T-cell (primary cell): ENCODE measurements around the gene TMPRSS5. TPM values are rescaled to one million over a fixed set of nuclear protein-coding genes. Genes with fewer than 3 reads are reported as not detected.
"Not testable (repeated sequence)": the region's sequence is repeated elsewhere in the genome, so short reads cannot be mapped to it uniquely, and the experiment has no call there.

Source experiments
- ATAC-seq, 4 experiments: fragments of 200-7000 bp in 3 of 4; fragments of 150-1000 bp in 1 of 4; cut with Tn5 transposase; replicated peaks in 1 of 4; 1 replicate in 3 of 4; 2 replicates in 1 of 4; pipeline ENCODE4 v1.10.0; 2021; ENCODE audit warnings: moderate library complexity in 3 of 4, mild to moderate bottlenecking in 2 of 4, moderate number of reproducible peaks in 1 of 4
- CTCF ChIA-PET, 2 donors: fragments of 300-600 bp; sonication (Branson Sonifier 250); formaldehyde crosslinking; loops; one replicate each; lab custom pipeline; 2022; ENCODE audit warnings: antibody characterized with exemption in 2 of 2; lab: Charles Lee
- POLR2A ChIA-PET, 2 donors: fragments of 300-600 bp; sonication (Branson Sonifier 250); formaldehyde crosslinking; loops; one replicate each; lab custom pipeline; 2022; ENCODE audit warnings: antibody characterized with exemption in 2 of 2; lab: Charles Lee
- DNase-seq, 35 experiments: peaks; one replicate each; pipeline versions ENCODE4 v3.0.0 to v3.0.0-alpha.2; 2013 to 2023
- H3K27ac ChIP-seq: one replicate; pipeline ENCODE4 v1.5.1; 2013; ENCODE audit warnings: low read length
- H3K27me3 ChIP-seq, 2 experiments: replicated peaks in 1 of 2; 1 replicate in 1 of 2; 2 replicates in 1 of 2; pipeline versions ENCODE4 v1.6.1 to v1.7.0; 2013; ENCODE audit warnings: low read length in 1 of 2, mixed read lengths in 1 of 2; ENCODE audit not compliant: control insufficient read depth in 2 of 2, insufficient read depth in 2 of 2; ENCODE audit errors: extremely low read depth in 1 of 2
- H3K36me3 ChIP-seq, 2 donors: 1 replicate in 1 of 2; 2 replicates in 1 of 2; pipeline versions ENCODE4 v1.6.1 to v1.7.0; 2013; ENCODE audit warnings: low read length in 1 of 2; ENCODE audit not compliant: control insufficient read depth in 2 of 2, insufficient read depth in 1 of 2; ENCODE audit errors: extremely low read depth in 1 of 2
- H3K4me1 ChIP-seq, 2 experiments: 1 replicate in 1 of 2; 2 replicates in 1 of 2; pipeline versions ENCODE4 v1.6.1 to v1.7.0; 2013; ENCODE audit warnings: low read length in 2 of 2, mixed read lengths in 1 of 2; ENCODE audit not compliant: insufficient read depth in 2 of 2, control insufficient read depth in 1 of 2; ENCODE audit errors: extremely low read depth in 1 of 2
- H3K4me3 ChIP-seq, 2 donors: 1 replicate in 1 of 2; 2 replicates in 1 of 2; pipeline versions ENCODE4 v1.5.1 to v1.7.0; 2013; ENCODE audit warnings: mild to moderate bottlenecking in 2 of 2, low read length in 1 of 2, moderate library complexity in 1 of 2; ENCODE audit not compliant: control insufficient read depth in 1 of 2; ENCODE audit errors: extremely low read depth in 1 of 2
- H3K9me3 ChIP-seq: 2 replicates; pipeline ENCODE4 v1.7.0; 2013
- H3K27ac Mint-ChIP-seq, 2 donors: one replicate each; pipeline ENCODE4 v1.8.0; 2020 to 2021; ENCODE audit warnings: mild to moderate bottlenecking in 2 of 2, mixed read lengths in 2 of 2
- H3K27me3 Mint-ChIP-seq, 2 donors: one replicate each; pipeline ENCODE4 v1.8.0; 2021 to 2022; ENCODE audit warnings: mixed read lengths in 2 of 2
- H3K36me3 Mint-ChIP-seq: one replicate; pipeline ENCODE4 v1.8.0; 2021; ENCODE audit warnings: mixed read lengths
- H3K4me1 Mint-ChIP-seq, 3 donors: one replicate each; pipeline ENCODE4 v1.8.0; 2020 to 2022; ENCODE audit warnings: mixed read lengths in 3 of 3, mild to moderate bottlenecking in 1 of 3
- H3K4me3 Mint-ChIP-seq, 3 donors: one replicate each; pipeline ENCODE4 v1.8.0; 2020 to 2022; ENCODE audit warnings: mild to moderate bottlenecking in 3 of 3, mixed read lengths in 3 of 3, moderate library complexity in 3 of 3
- H3K9me3 Mint-ChIP-seq, 3 donors: one replicate each; pipeline ENCODE4 v1.8.0; 2020 to 2022; ENCODE audit warnings: mixed read lengths in 3 of 3
- WGBS: methylation state at CpG from one replicate; pipeline ENCODE4 v1.1.5; 2013; ENCODE audit warnings: missing lambda C conversion rate; ENCODE audit not compliant: insufficient coverage; 5-methylcytosine and 5-hydroxymethylcytosine counted together
- total RNA-seq, 35 experiments: library from RNA in 6 of 35; stranded (reverse) in 6 of 35; fragments of 120-200 nt in 1 of 35; gene quantifications; one replicate each; pipeline versions ENCODE4 v1.2.1 to v1.2.4 and lab custom pipeline; 2013 to 2026

The TMPRSS5 gene
- total RNA-seq, 5 donors from 2014 or later (not counting 1 experiment from before 2014, with no cell fraction given): 0.76 to 1.7 (median 1.2) TPM

GRCh38 chr11:113674397-113674685 is 31.8 kb downstream of the TMPRSS5 start:
- Mint-ChIP-seq H3K27ac (no peak overlapping the region), H3K27me3 (peaks cover 7 to 9% of the 10 kb centered on the region in 2 donors), H3K9me3 (peaks cover 0 to 4% (median 0%) of the 10 kb centered on the region in 3 donors), H3K36me3 (no peaks in the 10 kb centered on the region), H3K4me1 (no peaks in the 10 kb centered on the region), H3K4me3 (no peak overlapping the region)
- no peaks in the 10 kb centered on the region for H3K9me3 ChIP-seq
- peaks cover 0 to 3% of the 10 kb centered on the region in 2 experiments for H3K4me1 ChIP-seq
- H3K27ac ChIP-seq: no peak overlapping the region
- no peak for DNase-seq
- POLR2A ChIA-PET: no interaction called here
- CTCF ChIA-PET: no interaction called here
- no peaks in the 10 kb centered on the region for H3K36me3 ChIP-seq
- peaks cover 0 to 3% of the 10 kb centered on the region in 2 experiments for H3K27me3 ChIP-seq
- WGBS: 50% methylated on average over 2 of the region's 3 CpGs
- ATAC-seq: no peak
- H3K4me3 ChIP-seq: no peak overlapping the region

- 78% methylated on average over 2 of the region's 4 CpGs for WGBS
- no peaks in the 10 kb centered on the region for H3K36me3 Mint-ChIP-seq
- H3K27me3 ChIP-seq: peaks cover 0 to 3% of the 10 kb centered on the region in 2 experiments
- ATAC-seq: no peak
- peaks cover 0 to 6% (median 0%) of the 10 kb centered on the region in 3 donors for H3K9me3 Mint-ChIP-seq
- H3K4me1 Mint-ChIP-seq: no peaks in the 10 kb centered on the region
- no peak overlapping the region for H3K4me3 ChIP-seq
- DNase-seq: no peak
- H3K4me1 ChIP-seq: peaks cover 0 to 3% of the 10 kb centered on the region in 2 experiments
- H3K27ac ChIP-seq: no peak overlapping the region
- no peak overlapping the region for H3K4me3 Mint-ChIP-seq
- peaks cover 6 to 10% of the 10 kb centered on the region in 2 donors for H3K27me3 Mint-ChIP-seq
- no peak overlapping the region for H3K27ac Mint-ChIP-seq
- ChIA-PET CTCF (no interaction called here), POLR2A (no interaction called here)
- no peaks in the 10 kb centered on the region for H3K9me3 ChIP-seq
- H3K36me3 ChIP-seq: no peaks in the 10 kb centered on the region
Observed at GRCh38 chr11:113673550-113674396, 32.3 kb downstream of the TMPRSS5 start.

GRCh38 chr11:113671914-113672313 is 34.2 kb downstream of the TMPRSS5 start:
- CTCF ChIA-PET, H3K4me3 Mint-ChIP-seq, ATAC-seq, H3K27ac Mint-ChIP-seq, H3K4me1 ChIP-seq, H3K4me1 Mint-ChIP-seq, H3K9me3 ChIP-seq, H3K36me3 Mint-ChIP-seq, H3K4me3 ChIP-seq, H3K36me3 ChIP-seq, DNase-seq, H3K27ac ChIP-seq, H3K27me3 ChIP-seq, POLR2A ChIA-PET: not testable (repeated sequence)
- no CpG with 5 or more reads among the region's 3 CpGs for whole genome bisulfite sequencing
- Mint-ChIP-seq H3K9me3 (peaks cover 0 to 18% (median 9%) of the 10 kb centered on the region in 3 donors), H3K27me3 (peaks cover 6 to 22% of the 10 kb centered on the region in 2 donors)

- Mint-ChIP-seq H3K4me3 (no peak overlapping the region), H3K27me3 (peaks cover 6 to 22% of the 10 kb centered on the region in 2 donors), H3K27ac (no peak overlapping the region), H3K9me3 (peaks cover 6 to 18% (median 14%) of the 10 kb centered on the region in 3 donors), H3K4me1 (no peaks in the 10 kb centered on the region), H3K36me3 (no peaks in the 10 kb centered on the region)
- Histone ChIP-seq H3K27ac (no peak overlapping the region), H3K4me3 (no peak overlapping the region), H3K4me1 (peaks cover 0 to 3% of the 10 kb centered on the region in 2 experiments), H3K36me3 (no peaks in the 10 kb centered on the region), H3K9me3 (no peaks in the 10 kb centered on the region), H3K27me3 (peaks cover 0 to 3% of the 10 kb centered on the region in 2 experiments)
- WGBS: 60% methylated on average over 2 of the region's 3 CpGs
- ChIA-PET POLR2A (no interaction called here), CTCF (no interaction called here)
- ATAC-seq (no peak), DNase-seq (no peak)
Observed at GRCh38 chr11:113670831-113671215, 35.3 kb downstream of the TMPRSS5 start.

- ATAC-seq (no peak), DNase-seq (no peak)
- Mint-ChIP-seq H3K4me3 (no peak overlapping the region), H3K9me3 (peaks cover 6 to 20% (median 17%) of the 10 kb centered on the region in 3 donors), H3K4me1 (no peaks in the 10 kb centered on the region), H3K27ac (no peak overlapping the region), H3K27me3 (peaks cover 6 to 23% of the 10 kb centered on the region in 2 donors), H3K36me3 (no peaks in the 10 kb centered on the region)
- Histone ChIP-seq H3K27me3 (peaks cover 0 to 3% of the 10 kb centered on the region in 2 experiments), H3K4me3 (no peak overlapping the region), H3K9me3 (no peaks in the 10 kb centered on the region), H3K36me3 (no peaks in the 10 kb centered on the region), H3K27ac (no peak overlapping the region), H3K4me1 (peaks cover 0 to 3% of the 10 kb centered on the region in 2 experiments)
- ChIA-PET POLR2A (no interaction called here), CTCF (no interaction called here)
Observed at GRCh38 chr11:113670149-113670830, 35.8 kb downstream of the TMPRSS5 start.

- peaks cover 3 to 28% of the 10 kb centered on the region in 2 donors for H3K27me3 Mint-ChIP-seq
- Histone ChIP-seq H3K27me3 (peaks cover 0 to 3% of the 10 kb centered on the region in 2 experiments), H3K27ac (no peak overlapping the region), H3K9me3 (no peaks in the 10 kb centered on the region), H3K4me1 (no peaks in the 10 kb centered on the region), H3K36me3 (no peaks in the 10 kb centered on the region), H3K4me3 (no peak overlapping the region)
- CTCF ChIA-PET: no interaction called here
- H3K4me3 Mint-ChIP-seq: no peak overlapping the region
- H3K9me3 Mint-ChIP-seq: peaks cover 6 to 29% (median 22%) of the 10 kb centered on the region in 3 donors
- H3K27ac Mint-ChIP-seq: no peak overlapping the region
- no peak for ATAC-seq
- H3K4me1 Mint-ChIP-seq: no peaks in the 10 kb centered on the region
- DNase-seq: no peak
- POLR2A ChIA-PET: interaction anchor here in 1 of 2 donors (0.6 kb wide), 1 partner anchor 91 kb away, joined by 3 read pairs; no protein-coding TSS in a partner anchor
- H3K36me3 Mint-ChIP-seq: no peaks in the 10 kb centered on the region
Observed at GRCh38 chr11:113668255-113668654, 37.9 kb downstream of the TMPRSS5 start.
